Liver (tissue), 3 donors: ENCODE results near the gene PTPN18.

Experiments
- CTCF ChIP-seq: fragments of 150-350 bp; IDR thresholded peaks from 2 replicates; pipeline ENCODE4 v1.5.1; 2017; ENCODE audit warnings: improper control_type of control experiment, low read depth, low read length; ENCODE audit not compliant: missing input control
- EGR1 ChIP-seq, 2 donors: IDR thresholded peaks; 2 replicates each; pipeline ENCODE4 v1.6.1; 2016 to 2018; ENCODE audit warnings: antibody characterized with exemption in 2 of 2, low read depth in 2 of 2
- FOXA2 ChIP-seq: IDR thresholded peaks from 2 replicates; pipeline ENCODE4 v1.6.1; 2016; ENCODE audit warnings: antibody characterized with exemption
- HNF4A ChIP-seq, 2 donors: conservative IDR thresholded peaks; 2 replicates each; pipeline ENCODE4 v1.6.1; 2016; ENCODE audit warnings: antibody characterized with exemption in 2 of 2, mild to moderate bottlenecking in 2 of 2
- JUND ChIP-seq, 2 donors: IDR thresholded peaks; 2 replicates each; pipeline ENCODE4 v1.6.1; 2016; ENCODE audit warnings: antibody characterized with exemption in 2 of 2
- MAX ChIP-seq: IDR thresholded peaks from 2 replicates; pipeline ENCODE4 v1.6.1; 2016; ENCODE audit warnings: antibody characterized with exemption
- NR2F2 ChIP-seq: IDR thresholded peaks from 2 replicates; pipeline ENCODE4 v1.6.1; 2016; ENCODE audit warnings: antibody characterized with exemption
- RAD21 ChIP-seq, 2 donors: IDR thresholded peaks; 2 replicates each; pipeline ENCODE4 v1.6.1; 2016; ENCODE audit warnings: antibody characterized with exemption in 2 of 2, mild to moderate bottlenecking in 2 of 2
- REST ChIP-seq: IDR thresholded peaks from 2 replicates; pipeline ENCODE4 v1.6.1; 2016; ENCODE audit warnings: antibody characterized with exemption, mild to moderate bottlenecking
- RXRA ChIP-seq, 2 donors: IDR thresholded peaks; 2 replicates each; pipeline ENCODE4 v1.6.1; 2017 to 2018; ENCODE audit warnings: antibody characterized with exemption in 2 of 2, mild to moderate bottlenecking in 1 of 2
- SP1 ChIP-seq: IDR thresholded peaks from 2 replicates; pipeline ENCODE4 v1.6.1; 2018; ENCODE audit warnings: antibody characterized with exemption, mild to moderate bottlenecking
- TAF1 ChIP-seq: conservative IDR thresholded peaks from 2 replicates; pipeline ENCODE4 v1.6.1; 2016; ENCODE audit warnings: antibody characterized with exemption, mild to moderate bottlenecking
- YY1 ChIP-seq: IDR thresholded peaks from 2 replicates; pipeline ENCODE4 v1.6.1; 2016; ENCODE audit warnings: antibody characterized with exemption, mild to moderate bottlenecking
- ZBTB33 ChIP-seq: IDR thresholded peaks from 2 replicates; pipeline ENCODE4 v1.6.1; 2016; ENCODE audit warnings: antibody characterized with exemption
- donor health status: healthy.
- donor health status: healthy.

- no peak for TF ChIP-seq CTCF
- no peak for TF ChIP-seq RAD21 (IDR thresholded peaks at IDR 0.05)
- no peak for TF ChIP-seq HNF4A (conservative IDR thresholded peaks at IDR 0.05)
- TF ChIP-seq REST: no peak
- TF ChIP-seq EGR1 (IDR thresholded peaks at IDR 0.05; ENCODE audit: low read depth in 2 of 2): no peak
- no peak for TF ChIP-seq JUND (IDR thresholded peaks at IDR 0.05)
- no peak for TF ChIP-seq YY1
- no peak for TF ChIP-seq ZBTB33
- TF ChIP-seq TAF1: no peak
- TF ChIP-seq RXRA (IDR thresholded peaks at IDR 0.05): no peak
- no peak for TF ChIP-seq MAX
- TF ChIP-seq SP1: no peak
- TF ChIP-seq FOXA2: no peak
- TF ChIP-seq NR2F2: no peak
Measured at GRCh38 chr2:130387804-130388203, 31.9 kb downstream of the PTPN18 start.
